GM12892 (cell line): Measurements from ENCODE around the gene DTNB.

ENCODE experiments used
- POLR2A ChIP-seq: IDR thresholded peaks from 2 replicates; pipeline ENCODE4 v1.6.1; 2011; ENCODE audit warnings: low read depth, low read length, control low read depth
- POLR2AphosphoS5 ChIP-seq: IDR thresholded peaks from 2 replicates; pipeline ENCODE4 v1.6.1; 2011; ENCODE audit warnings: low read depth, low read length, control low read depth
- TAF1 ChIP-seq: IDR thresholded peaks from 2 replicates; pipeline ENCODE4 v1.6.1; 2011; ENCODE audit warnings: low read depth, mild to moderate bottlenecking, control low read depth, low read length, borderline replicate concordance

- no peak for TF ChIP-seq TAF1
- no peak for TF ChIP-seq POLR2A
- no peak for TF ChIP-seq POLR2AphosphoS5
Measured at GRCh38 chr2:25338401-25338800, 335.0 kb downstream of the DTNB start.
